GM21529 (cell line): ENCODE data around the gene EPB41L2.

Source experiments
- ATAC-seq: cut with Tn5 transposase; IDR thresholded peaks from one replicate; pipeline ENCODE4 v1.9.1; 2021; ENCODE audit not compliant: unreplicated experiment

EPB41L2 gene

GRCh38 chr6:131062241-131063027 lies 611 bp downstream of the EPB41L2 start:
- peak; percentile 15 for ATAC-seq

- ATAC-seq: no peak
These were observed 1.3 kb downstream of the EPB41L2 start for GRCh38 chr6:131061751-131062119.

- peak; percentile 24 for ATAC-seq
These were observed 1.8 kb downstream of the EPB41L2 start for GRCh38 chr6:131061041-131061750.

- ATAC-seq: peak; percentile 16
These were observed 2.7 kb downstream of the EPB41L2 start for GRCh38 chr6:131060311-131060710.

GRCh38 chr6:131059486-131059885 lies 3.6 kb downstream of the EPB41L2 start:
- no peak for ATAC-seq

GRCh38 chr6:131058236-131058635 lies 4.8 kb downstream of the EPB41L2 start:
- ATAC-seq: no peak

GRCh38 chr6:131054392-131055250 lies 8.4 kb downstream of the EPB41L2 start:
- ATAC-seq: no peak

- no peak for ATAC-seq
These were observed 9.4 kb downstream of the EPB41L2 start for GRCh38 chr6:131053546-131054240.

- no peak for ATAC-seq
These were observed 10.9 kb downstream of the EPB41L2 start for GRCh38 chr6:131052181-131052580.

- ATAC-seq: no peak
These were observed 11.7 kb downstream of the EPB41L2 start for GRCh38 chr6:131051341-131051740.

- ATAC-seq: no peak
These were observed 13.4 kb downstream of the EPB41L2 start for GRCh38 chr6:131049608-131050007.

- ATAC-seq: no peak
These were observed 14.0 kb downstream of the EPB41L2 start for GRCh38 chr6:131048933-131049515.

- ATAC-seq: no peak
These were observed 14.6 kb downstream of the EPB41L2 start for GRCh38 chr6:131048459-131048858.

- no peak for ATAC-seq
These were observed 17.9 kb downstream of the EPB41L2 start for GRCh38 chr6:131045139-131045538.

GRCh38 chr6:131043902-131044447 lies 19.1 kb downstream of the EPB41L2 start:
- ATAC-seq: no peak

GRCh38 chr6:131042664-131043063 lies 20.4 kb downstream of the EPB41L2 start:
- ATAC-seq: no peak

- no peak for ATAC-seq
These were observed 21.2 kb downstream of the EPB41L2 start for GRCh38 chr6:131041814-131042213.

- no peak for ATAC-seq
These were observed 22.2 kb downstream of the EPB41L2 start for GRCh38 chr6:131040866-131041265.

GRCh38 chr6:131039345-131039680 lies 23.7 kb downstream of the EPB41L2 start:
- ATAC-seq: no peak

GRCh38 chr6:131038597-131039344 lies 24.3 kb downstream of the EPB41L2 start:
- ATAC-seq: no peak
